Vagina (tissue), 2 donors: ENCODE measurements around the gene TGFBRAP1.

Experiments used
- CTCF ChIP-seq, 3 experiments: fragments of 450-650 bp in 2 of 3; fragments of 200-600 bp in 1 of 3; sonication (generic) in 1 of 3; IDR thresholded peaks; one replicate each; pipeline ENCODE4 v1.5.1; 2017 to 2019; ENCODE audit warnings: antibody characterized with exemption in 3 of 3, mild to moderate bottlenecking in 2 of 3, moderate library complexity in 2 of 3
- POLR2A ChIP-seq, 2 donors: fragments of 450-650 bp; IDR thresholded peaks; one replicate each; pipeline ENCODE4 v1.6.1; 2017; ENCODE audit warnings: antibody characterized with exemption in 2 of 2, mild to moderate bottlenecking in 2 of 2, moderate library complexity in 2 of 2
- POLR2AphosphoS5 ChIP-seq, 2 donors: sonication (generic); formaldehyde crosslinking; IDR thresholded peaks; one replicate each; pipeline ENCODE4 v1.9.0; 2017; ENCODE audit warnings: antibody characterized with exemption in 2 of 2, mild to moderate bottlenecking in 2 of 2, low read depth in 1 of 2; ENCODE audit not compliant: insufficient read depth in 1 of 2

- TF ChIP-seq CTCF (IDR thresholded peaks at IDR 0.05) (no peak), POLR2A (IDR thresholded peaks at IDR 0.05) (no peak), POLR2AphosphoS5 (IDR thresholded peaks at IDR 0.05; ENCODE audit: insufficient read depth in 1 of 2, low read depth in 1 of 2) (no peak)
Observed at GRCh38 chr2:105308382-105309146, 21.0 kb downstream of the TGFBRAP1 start.
